Measurements from ENCODE around the gene OR2Z1. TPM values are rescaled to one million over a fixed set of nuclear protein-coding genes. Genes with fewer than 3 reads are reported as not detected.

Gene OR2Z1
- total RNA-seq (2021; ENCODE audit: unreplicated experiment) (not detected), Bru-seq, nascent RNA (not detected), BruChase-seq, experiment 1, labeled RNA remaining after a 6-hour chase (percentile 2 among the genes with signal in this experiment), BruChase-seq, experiment 2, labeled RNA remaining after a 2-hour chase (not detected)
- not detected in 2 replicates for polyA plus RNA-seq (2012)
- long read RNA-seq = 0 reads

- no peaks in the 10 kb centered on the region for H4K20me1 ChIP-seq (ENCODE audit: insufficient read depth)
- intact Hi-C loops (cut with micrococcal nuclease) = no loop called here
- H3K4me3 ChIP-seq (replicated peaks in 1 of 2; ENCODE audit: low read depth in 1 of 2, low read length in 2 of 2) = no peak within 1 kb of the TSS
- no peaks in the 10 kb centered on the region for H3K4me1 ChIP-seq (ENCODE audit: control insufficient read depth in 1 of 2, insufficient read depth in 2 of 2, low read length in 2 of 2)
- H3K9me2 ChIP-seq (ENCODE audit: insufficient read depth) = no peaks in the 10 kb centered on the region
- RAD21 ChIA-PET (ENCODE audit: low non-redundant PET in 1 of 2, low total read pairs in 2 of 2, uncharacterized antibody in 2 of 2, unreplicated experiment in 2 of 2) = no interaction called here
- H3K27ac ChIP-seq (ENCODE audit: low read depth, low read length) = no peak within 1 kb of the TSS
- H3K9ac ChIP-seq (ENCODE audit: low read length) = no peak within 1 kb of the TSS
- no peak within 1 kb of the TSS for H2AFZ ChIP-seq (ENCODE audit: low read depth, low read length, poor library complexity, severe bottlenecking)
- H3K4me2 ChIP-seq (ENCODE audit: low read length) = no peak within 1 kb of the TSS
- peaks cover 23% of the 10 kb centered on the region for H3K27me3 ChIP-seq (ENCODE audit: insufficient read depth, low read length)
- TF ChIP-seq ELF1 (IDR thresholded peaks at IDR 0.05; ENCODE audit: borderline replicate concordance, low read depth) (no peak), ZNF274 (IDR thresholded peaks at IDR 0.05; ENCODE audit: low read depth, low read length) (no peak), POLR2A (IDR thresholded peaks at IDR 0.05; ENCODE audit: borderline replicate concordance, extremely low read depth, insufficient read depth, insufficient read length) (no peak), ATF3 (IDR thresholded peaks at IDR 0.05) (no peak), FOSL1 (IDR thresholded peaks at IDR 0.05; ENCODE audit: low read depth) (no peak), SIN3A (IDR thresholded peaks at IDR 0.05; ENCODE audit: low read depth) (no peak), EGR1 (IDR thresholded peaks at IDR 0.05; ENCODE audit: low read depth) (no peak), RAD21 (IDR thresholded peaks at IDR 0.05; ENCODE audit: low read depth) (no peak), MAX (IDR thresholded peaks at IDR 0.05) (no peak), CBX3 (IDR thresholded peaks at IDR 0.05; ENCODE audit: low read depth) (no peak)
- TF ChIP-seq, protein P1, sequence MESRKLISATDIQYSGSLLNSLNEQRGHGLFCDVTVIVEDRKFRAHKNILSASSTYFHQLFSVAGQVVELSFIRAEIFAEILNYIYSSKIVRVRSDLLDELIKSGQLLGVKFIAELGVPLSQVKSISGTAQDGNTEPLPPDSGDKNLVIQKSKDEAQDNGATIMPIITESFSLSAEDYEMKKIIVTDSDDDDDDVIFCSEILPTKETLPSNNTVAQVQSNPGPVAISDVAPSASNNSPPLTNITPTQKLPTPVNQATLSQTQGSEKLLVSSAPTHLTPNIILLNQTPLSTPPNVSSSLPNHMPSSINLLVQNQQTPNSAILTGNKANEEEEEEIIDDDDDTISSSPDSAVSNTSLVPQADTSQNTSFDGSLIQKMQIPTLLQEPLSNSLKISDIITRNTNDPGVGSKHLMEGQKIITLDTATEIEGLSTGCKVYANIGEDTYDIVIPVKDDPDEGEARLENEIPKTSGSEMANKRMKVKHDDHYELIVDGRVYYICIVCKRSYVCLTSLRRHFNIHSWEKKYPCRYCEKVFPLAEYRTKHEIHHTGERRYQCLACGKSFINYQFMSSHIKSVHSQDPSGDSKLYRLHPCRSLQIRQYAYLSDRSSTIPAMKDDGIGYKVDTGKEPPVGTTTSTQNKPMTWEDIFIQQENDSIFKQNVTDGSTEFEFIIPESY (IDR thresholded peaks at IDR 0.05; ENCODE audit: extremely low read depth, insufficient replicate concordance, low read length) = no peak
- TF ChIP-seq, protein P2, sequence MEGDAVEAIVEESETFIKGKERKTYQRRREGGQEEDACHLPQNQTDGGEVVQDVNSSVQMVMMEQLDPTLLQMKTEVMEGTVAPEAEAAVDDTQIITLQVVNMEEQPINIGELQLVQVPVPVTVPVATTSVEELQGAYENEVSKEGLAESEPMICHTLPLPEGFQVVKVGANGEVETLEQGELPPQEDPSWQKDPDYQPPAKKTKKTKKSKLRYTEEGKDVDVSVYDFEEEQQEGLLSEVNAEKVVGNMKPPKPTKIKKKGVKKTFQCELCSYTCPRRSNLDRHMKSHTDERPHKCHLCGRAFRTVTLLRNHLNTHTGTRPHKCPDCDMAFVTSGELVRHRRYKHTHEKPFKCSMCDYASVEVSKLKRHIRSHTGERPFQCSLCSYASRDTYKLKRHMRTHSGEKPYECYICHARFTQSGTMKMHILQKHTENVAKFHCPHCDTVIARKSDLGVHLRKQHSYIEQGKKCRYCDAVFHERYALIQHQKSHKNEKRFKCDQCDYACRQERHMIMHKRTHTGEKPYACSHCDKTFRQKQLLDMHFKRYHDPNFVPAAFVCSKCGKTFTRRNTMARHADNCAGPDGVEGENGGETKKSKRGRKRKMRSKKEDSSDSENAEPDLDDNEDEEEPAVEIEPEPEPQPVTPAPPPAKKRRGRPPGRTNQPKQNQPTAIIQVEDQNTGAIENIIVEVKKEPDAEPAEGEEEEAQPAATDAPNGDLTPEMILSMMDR (IDR thresholded peaks at IDR 0.05 in 2 of 3, conservative IDR thresholded peaks at IDR 0.05 in 1 of 3; ENCODE audit: borderline replicate concordance in 1 of 3, insufficient read depth in 1 of 3, low read depth in 2 of 3, low read length in 2 of 3) = no peak
- TF ChIP-seq, protein P3, sequence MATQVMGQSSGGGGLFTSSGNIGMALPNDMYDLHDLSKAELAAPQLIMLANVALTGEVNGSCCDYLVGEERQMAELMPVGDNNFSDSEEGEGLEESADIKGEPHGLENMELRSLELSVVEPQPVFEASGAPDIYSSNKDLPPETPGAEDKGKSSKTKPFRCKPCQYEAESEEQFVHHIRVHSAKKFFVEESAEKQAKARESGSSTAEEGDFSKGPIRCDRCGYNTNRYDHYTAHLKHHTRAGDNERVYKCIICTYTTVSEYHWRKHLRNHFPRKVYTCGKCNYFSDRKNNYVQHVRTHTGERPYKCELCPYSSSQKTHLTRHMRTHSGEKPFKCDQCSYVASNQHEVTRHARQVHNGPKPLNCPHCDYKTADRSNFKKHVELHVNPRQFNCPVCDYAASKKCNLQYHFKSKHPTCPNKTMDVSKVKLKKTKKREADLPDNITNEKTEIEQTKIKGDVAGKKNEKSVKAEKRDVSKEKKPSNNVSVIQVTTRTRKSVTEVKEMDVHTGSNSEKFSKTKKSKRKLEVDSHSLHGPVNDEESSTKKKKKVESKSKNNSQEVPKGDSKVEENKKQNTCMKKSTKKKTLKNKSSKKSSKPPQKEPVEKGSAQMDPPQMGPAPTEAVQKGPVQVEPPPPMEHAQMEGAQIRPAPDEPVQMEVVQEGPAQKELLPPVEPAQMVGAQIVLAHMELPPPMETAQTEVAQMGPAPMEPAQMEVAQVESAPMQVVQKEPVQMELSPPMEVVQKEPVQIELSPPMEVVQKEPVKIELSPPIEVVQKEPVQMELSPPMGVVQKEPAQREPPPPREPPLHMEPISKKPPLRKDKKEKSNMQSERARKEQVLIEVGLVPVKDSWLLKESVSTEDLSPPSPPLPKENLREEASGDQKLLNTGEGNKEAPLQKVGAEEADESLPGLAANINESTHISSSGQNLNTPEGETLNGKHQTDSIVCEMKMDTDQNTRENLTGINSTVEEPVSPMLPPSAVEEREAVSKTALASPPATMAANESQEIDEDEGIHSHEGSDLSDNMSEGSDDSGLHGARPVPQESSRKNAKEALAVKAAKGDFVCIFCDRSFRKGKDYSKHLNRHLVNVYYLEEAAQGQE (IDR thresholded peaks at IDR 0.05; ENCODE audit: low read depth) = no peak
- H3K79me2 ChIP-seq (ENCODE audit: insufficient read depth, low read length) = no peaks in the 10 kb centered on the region
- CTCF ChIA-PET = no interaction called here
- ATAC-seq (no peak), DNase-seq (ENCODE audit: low read depth, low spot score) (no peak)
- POLR2A ChIA-PET = no interaction called here
- BruUV-seq (replicated peaks) = no TSS peak
- H3K9me3 ChIP-seq (ENCODE audit: control insufficient read depth in 1 of 2, insufficient read depth in 1 of 2, low read depth in 1 of 2, low read length in 2 of 2) = no peaks in the 10 kb centered on the region
- no peaks in the 10 kb centered on the region for H3K36me3 ChIP-seq (ENCODE audit: control insufficient read depth in 1 of 2, insufficient read depth in 2 of 2, low read length in 2 of 2)
These were observed at the start of gene OR2Z1 for GRCh38 chr19:8721334-8721733. Gene OR2Z1, plus strand, starts transcription at chr19:8721634. Its CDS starts 9,395 bp downstream, at chr19:8731029.

Measured in HCT116 (cell line).